Activated naive CD8-positive, alpha-beta T cell treated with anti-CD3 and anti-CD28 coated beads for 36 hours (primary cell): ENCODE results near the gene MACO1. TPM values are rescaled to one million over a fixed set of nuclear protein-coding genes. Genes with fewer than 3 reads are reported as not detected.
A peak's percentile ranks its signal among the peaks of the same experiment; 100 is the strongest.
"Not testable (repeated sequence)": the region's sequence is repeated elsewhere in the genome, so short reads cannot be mapped to it uniquely, and the experiment has no call there.

Source experiments
- DNase-seq: peaks from one replicate; pipeline ENCODE4 v3.0.0; 2021
- H3K27ac Mint-ChIP-seq: one replicate; pipeline ENCODE4 v1.8.0; 2022; ENCODE audit warnings: mild to moderate bottlenecking, moderate library complexity, mixed read lengths
- H3K27me3 Mint-ChIP-seq: one replicate; pipeline ENCODE4 v1.8.0; 2022; ENCODE audit warnings: mild to moderate bottlenecking, mixed read lengths
- H3K36me3 Mint-ChIP-seq: one replicate; pipeline ENCODE4 v1.8.0; 2021; ENCODE audit warnings: mild to moderate bottlenecking, mixed read lengths
- H3K4me1 Mint-ChIP-seq: one replicate; pipeline ENCODE4 v1.8.0; 2021; ENCODE audit warnings: mixed read lengths
- H3K4me3 Mint-ChIP-seq: one replicate; pipeline ENCODE4 v1.8.0; 2022; ENCODE audit warnings: mild to moderate bottlenecking, moderate library complexity, mixed read lengths
- H3K9me3 Mint-ChIP-seq: one replicate; pipeline ENCODE4 v1.8.0; 2022; ENCODE audit warnings: mixed read lengths
- total RNA-seq, 2 experiments: library from RNA; stranded (reverse); gene quantifications; one replicate each; pipeline ENCODE4 v1.2.3, GENCODE V29; 2021

The MACO1 gene
- total RNA-seq, 2 experiments from 2014 or later = 19.8 to 20.9 TPM

DNA sequence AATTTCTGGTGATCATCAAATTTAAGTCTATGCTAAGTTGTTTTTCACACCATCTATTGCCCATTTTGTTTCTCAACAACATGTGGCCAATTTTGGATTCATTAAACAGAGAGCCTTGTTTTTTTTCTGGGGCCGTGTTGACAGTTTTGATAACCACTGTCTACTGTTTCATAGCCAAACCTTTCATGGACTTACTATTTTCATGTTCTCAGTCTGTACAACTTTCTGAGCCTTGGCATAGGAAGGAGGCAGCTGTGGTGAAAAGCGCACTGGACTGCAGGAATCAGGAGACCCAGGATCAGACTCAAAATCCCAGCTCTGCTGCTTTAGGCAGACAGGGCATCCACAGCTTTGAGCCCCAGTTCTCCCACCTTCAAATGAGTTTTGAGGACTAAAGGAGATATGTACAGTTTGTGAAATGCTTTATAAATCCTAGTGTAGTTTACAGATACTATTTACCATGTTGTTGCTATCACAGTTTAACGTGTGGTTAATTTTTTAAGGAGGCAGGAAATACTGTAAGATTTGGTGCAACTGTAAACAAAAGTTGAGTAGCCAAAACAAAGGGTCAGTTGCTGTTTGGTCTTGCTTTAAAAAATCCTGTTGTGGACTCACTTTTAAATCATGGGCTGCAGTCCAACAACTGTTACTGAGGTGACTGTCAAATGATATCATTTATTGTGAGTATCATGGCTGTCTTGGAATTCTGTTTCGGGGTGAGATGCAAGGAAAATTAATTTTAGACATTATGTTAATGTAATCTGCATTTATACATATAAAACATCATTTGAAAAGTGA is 2.9 kb downstream of the MACO1 start:
- no peak overlapping the region for H3K4me3 Mint-ChIP-seq
- no peaks in the 10 kb centered on the region for H3K36me3 Mint-ChIP-seq
- H3K4me1 Mint-ChIP-seq = peaks cover 58% of the 10 kb centered on the region
- H3K9me3 Mint-ChIP-seq = no peaks in the 10 kb centered on the region
- peak overlapping the region; percentile 14 for H3K27ac Mint-ChIP-seq
- no peaks in the 10 kb centered on the region for H3K27me3 Mint-ChIP-seq
- DNase-seq = no peak

GRCh38 chr1:25435397-25436108 is 4.9 kb downstream of the MACO1 start:
- Mint-ChIP-seq H3K9me3 (no peaks in the 10 kb centered on the region), H3K4me3 (peak overlapping the region; percentile 68), H3K4me1 (peaks cover 50% of the 10 kb centered on the region), H3K27ac (peak overlapping the region; percentile 84), H3K36me3 (no peaks in the 10 kb centered on the region), H3K27me3 (no peaks in the 10 kb centered on the region)
- peak; percentile 9 for DNase-seq

- no peak for DNase-seq
- no peaks in the 10 kb centered on the region for H3K27me3 Mint-ChIP-seq
- H3K27ac Mint-ChIP-seq = no peak overlapping the region
- H3K9me3 Mint-ChIP-seq = no peaks in the 10 kb centered on the region
- H3K4me1 Mint-ChIP-seq = peaks cover 56% of the 10 kb centered on the region
- H3K4me3 Mint-ChIP-seq = no peak overlapping the region
- no peaks in the 10 kb centered on the region for H3K36me3 Mint-ChIP-seq
These were observed 7.0 kb downstream of the MACO1 start for GRCh38 chr1:25437672-25438071.

- Mint-ChIP-seq H3K36me3 (peaks cover 3% of the 10 kb centered on the region), H3K9me3 (no peaks in the 10 kb centered on the region), H3K27me3 (no peaks in the 10 kb centered on the region), H3K4me3 (no peak overlapping the region), H3K27ac (no peak overlapping the region), H3K4me1 (peaks cover 49% of the 10 kb centered on the region)
- no peak for DNase-seq
These were observed 8.6 kb downstream of the MACO1 start for GRCh38 chr1:25439287-25439686.

DNA sequence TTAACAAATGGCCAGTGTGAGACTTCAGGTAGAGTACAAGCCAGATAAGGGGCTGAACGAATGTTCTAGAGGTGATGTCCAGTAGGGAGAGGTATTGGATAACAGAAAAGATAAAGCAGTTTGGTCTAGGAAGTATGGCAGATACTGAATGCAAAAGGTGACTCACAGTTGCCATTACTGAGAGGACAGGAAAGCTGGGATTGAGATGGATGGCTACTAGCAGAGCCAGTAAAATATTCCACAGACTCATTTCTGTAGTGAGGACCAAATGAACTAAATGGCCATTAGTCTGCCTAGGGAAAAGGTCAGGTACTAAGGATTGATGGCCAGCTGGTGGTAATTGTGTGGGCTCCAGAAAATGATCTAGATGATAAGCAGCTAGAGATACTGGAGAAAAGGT is 11.5 kb downstream of the MACO1 start:
- H3K4me1 Mint-ChIP-seq = peaks cover 36% of the 10 kb centered on the region

DNA sequence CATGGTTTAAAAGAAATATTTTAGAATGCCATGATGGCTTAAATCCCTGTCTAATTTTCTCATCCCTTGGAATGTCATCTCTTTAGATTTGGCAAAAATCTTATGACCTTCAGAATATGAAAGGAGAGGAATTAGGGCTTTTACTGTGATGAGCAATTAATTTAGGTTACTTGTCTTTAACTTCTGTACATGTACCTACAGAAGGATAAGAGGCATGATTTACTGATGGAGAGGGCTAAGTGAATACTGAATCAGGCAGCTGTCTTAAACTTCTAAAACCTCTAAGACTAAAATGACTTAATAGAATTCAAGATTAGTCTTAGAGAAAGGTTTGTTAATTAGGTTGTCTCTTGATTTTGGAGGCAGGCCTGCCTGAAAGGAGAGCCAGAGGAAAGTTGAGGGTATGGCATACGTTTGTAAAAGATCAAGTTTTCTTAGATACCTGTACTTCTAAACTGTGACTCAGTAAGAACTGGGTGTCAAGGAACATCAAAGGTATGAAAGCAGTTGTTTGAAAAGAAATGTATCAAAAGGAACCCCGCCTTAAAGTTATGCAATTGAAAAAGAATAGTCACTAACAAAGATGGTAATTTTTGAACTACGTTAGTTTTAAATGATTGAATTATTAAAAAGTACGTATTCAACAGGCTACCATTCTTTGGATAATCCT is 12.5 kb downstream of the MACO1 start:
- Mint-ChIP-seq H3K4me3 (no peak overlapping the region), H3K36me3 (peaks cover 8% of the 10 kb centered on the region), H3K27ac (peak overlapping the region; percentile 62), H3K27me3 (no peaks in the 10 kb centered on the region), H3K9me3 (no peaks in the 10 kb centered on the region), H3K4me1 (peaks cover 42% of the 10 kb centered on the region)
- no peak for DNase-seq

More for the DNA sequence above, 11.5 kb downstream of the MACO1 start:
- Mint-ChIP-seq H3K27ac (no peak overlapping the region), H3K9me3 (no peaks in the 10 kb centered on the region), H3K4me3 (no peak overlapping the region), H3K27me3 (no peaks in the 10 kb centered on the region), H3K36me3 (peaks cover 3% of the 10 kb centered on the region)
- DNase-seq = no peak

DNA sequence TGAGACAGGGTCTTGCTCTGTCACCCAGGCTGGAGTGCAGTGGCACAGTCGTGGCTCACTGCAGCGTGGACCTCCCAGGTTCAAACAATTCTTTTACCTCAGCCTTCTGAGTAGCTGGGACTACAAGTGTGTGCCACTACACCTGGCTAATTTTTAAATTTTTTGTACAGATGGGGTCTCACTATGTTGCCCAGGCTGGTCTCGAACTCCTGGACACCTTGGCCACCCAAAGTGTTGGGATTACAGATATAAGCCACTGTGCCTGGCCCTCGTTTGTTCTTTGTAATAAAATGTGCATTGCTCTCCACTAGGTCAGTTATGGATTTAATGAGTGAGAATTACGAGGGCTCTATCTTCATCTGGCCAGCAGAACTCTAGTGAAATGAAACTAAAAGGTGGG is 13.9 kb downstream of the MACO1 start:
- H3K27ac Mint-ChIP-seq, H3K36me3 Mint-ChIP-seq, H3K4me3 Mint-ChIP-seq, H3K9me3 Mint-ChIP-seq, DNase-seq, H3K27me3 Mint-ChIP-seq: not testable (repeated sequence)
- H3K4me1 Mint-ChIP-seq = peaks cover 42% of the 10 kb centered on the region

GRCh38 chr1:25445993-25446538 is 15.4 kb downstream of the MACO1 start:
- H3K36me3 Mint-ChIP-seq = peaks cover 8% of the 10 kb centered on the region
- H3K9me3 Mint-ChIP-seq = no peaks in the 10 kb centered on the region
- H3K27ac Mint-ChIP-seq = peak overlapping the region; percentile 21

GRCh38 chr1:25447547-25447946 is 16.9 kb downstream of the MACO1 start:
- H3K27ac Mint-ChIP-seq = no peak overlapping the region
- no peak for DNase-seq
- H3K27me3 Mint-ChIP-seq = no peaks in the 10 kb centered on the region
- H3K36me3 Mint-ChIP-seq = peaks cover 8% of the 10 kb centered on the region
- peaks cover 30% of the 10 kb centered on the region for H3K4me1 Mint-ChIP-seq
- no peaks in the 10 kb centered on the region for H3K9me3 Mint-ChIP-seq
- H3K4me3 Mint-ChIP-seq = no peak overlapping the region

More at GRCh38 chr1:25445993-25446538, 15.4 kb downstream of the MACO1 start:
- no peaks in the 10 kb centered on the region for H3K27me3 Mint-ChIP-seq
- DNase-seq = no peak
- no peak overlapping the region for H3K4me3 Mint-ChIP-seq
- peaks cover 41% of the 10 kb centered on the region for H3K4me1 Mint-ChIP-seq

DNA sequence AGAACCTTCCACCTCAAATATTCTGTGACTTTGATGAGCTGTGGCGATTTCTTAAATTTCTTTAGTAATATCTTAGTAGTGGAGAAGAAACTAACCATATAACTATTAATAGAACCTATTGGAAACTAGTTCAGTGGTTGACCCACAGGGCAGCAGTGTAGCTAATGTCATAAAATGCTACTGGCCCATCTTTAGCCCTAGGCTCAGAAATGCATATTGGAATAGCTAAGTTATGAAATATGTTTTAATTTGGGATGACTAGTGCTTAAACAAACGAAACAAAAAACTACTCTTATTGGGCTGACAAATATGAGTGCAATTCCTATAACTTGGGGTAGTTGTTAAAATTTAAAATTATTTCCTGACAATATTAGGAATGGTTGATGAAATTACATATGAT is 20.2 kb downstream of the MACO1 start:
- Mint-ChIP-seq H3K36me3 (peaks cover 10% of the 10 kb centered on the region), H3K9me3 (no peaks in the 10 kb centered on the region), H3K27ac (no peak overlapping the region), H3K27me3 (no peaks in the 10 kb centered on the region), H3K4me3 (no peak overlapping the region), H3K4me1 (peaks cover 18% of the 10 kb centered on the region)
- no peak for DNase-seq

- Mint-ChIP-seq H3K27me3 (no peaks in the 10 kb centered on the region), H3K27ac (no peak overlapping the region), H3K4me3 (no peak overlapping the region), H3K4me1 (peaks cover 16% of the 10 kb centered on the region), H3K9me3 (no peaks in the 10 kb centered on the region), H3K36me3 (peaks cover 18% of the 10 kb centered on the region)
- DNase-seq = no peak
These were observed 21.2 kb downstream of the MACO1 start for GRCh38 chr1:25451908-25452307.

DNA sequence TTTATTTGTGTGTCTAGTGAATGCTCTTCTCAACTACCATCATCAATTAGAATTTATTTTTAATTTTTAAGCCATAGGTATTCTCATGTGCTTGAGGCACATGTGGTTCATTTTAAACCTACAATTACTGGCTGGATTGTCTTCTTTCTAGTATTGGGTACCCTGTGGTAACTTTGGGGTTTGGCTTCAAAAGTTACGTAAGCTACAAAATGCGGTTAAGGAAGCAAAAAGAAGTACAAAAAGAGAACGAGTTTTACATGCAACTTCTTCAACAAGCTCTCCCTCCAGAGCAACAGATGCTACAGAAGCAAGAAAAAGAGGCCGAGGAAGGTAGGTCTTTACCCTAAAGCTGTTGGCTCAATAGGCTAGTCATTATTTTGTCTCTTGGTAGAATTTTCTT is 25.8 kb downstream of the MACO1 start:
- Mint-ChIP-seq H3K27ac (no peak overlapping the region), H3K27me3 (no peaks in the 10 kb centered on the region), H3K4me1 (peaks cover 5% of the 10 kb centered on the region), H3K4me3 (no peak overlapping the region), H3K36me3 (peaks cover 33% of the 10 kb centered on the region), H3K9me3 (no peaks in the 10 kb centered on the region)
- DNase-seq = no peak

- DNase-seq = no peak
- no peak overlapping the region for H3K27ac Mint-ChIP-seq
- peaks cover 5% of the 10 kb centered on the region for H3K4me1 Mint-ChIP-seq
- no peak overlapping the region for H3K4me3 Mint-ChIP-seq
- H3K36me3 Mint-ChIP-seq = peaks cover 33% of the 10 kb centered on the region
- no peaks in the 10 kb centered on the region for H3K9me3 Mint-ChIP-seq
- no peaks in the 10 kb centered on the region for H3K27me3 Mint-ChIP-seq
These were observed 28.0 kb downstream of the MACO1 start for GRCh38 chr1:25458541-25459298.

- no peak overlapping the region for H3K4me3 Mint-ChIP-seq
- H3K4me1 Mint-ChIP-seq = peaks cover 9% of the 10 kb centered on the region
- peaks cover 29% of the 10 kb centered on the region for H3K36me3 Mint-ChIP-seq
- no peak overlapping the region for H3K27ac Mint-ChIP-seq
- DNase-seq = no peak
- H3K9me3 Mint-ChIP-seq = no peaks in the 10 kb centered on the region
- no peaks in the 10 kb centered on the region for H3K27me3 Mint-ChIP-seq
These were observed 29.3 kb downstream of the MACO1 start for GRCh38 chr1:25460020-25460419.
